Vagina (tissue), 2 donors: ENCODE data around the gene TEKT5.

Source experiments
- CTCF ChIP-seq, 3 experiments: fragments of 450-650 bp in 2 of 3; fragments of 200-600 bp in 1 of 3; sonication (generic) in 1 of 3; IDR thresholded peaks; one replicate each; pipeline ENCODE4 v1.5.1; 2017 to 2019; ENCODE audit warnings: antibody characterized with exemption in 3 of 3, mild to moderate bottlenecking in 2 of 3, moderate library complexity in 2 of 3
- POLR2AphosphoS5 ChIP-seq, 2 donors: sonication (generic); formaldehyde crosslinking; IDR thresholded peaks; one replicate each; pipeline ENCODE4 v1.9.0; 2017; ENCODE audit warnings: antibody characterized with exemption in 2 of 2, mild to moderate bottlenecking in 2 of 2, low read depth in 1 of 2; ENCODE audit not compliant: insufficient read depth in 1 of 2

- TF ChIP-seq POLR2AphosphoS5 (IDR thresholded peaks at IDR 0.05; ENCODE audit: insufficient read depth in 1 of 2, low read depth in 1 of 2), result no peak
- TF ChIP-seq CTCF (IDR thresholded peaks at IDR 0.05), result no peak
Measured at GRCh38 chr16:10693889-10694288, 841 bp downstream of the TEKT5 start.
